IMR-90 (cell line): Measurements from ENCODE around the gene PLXNA4. TPM values are rescaled to one million over a fixed set of nuclear protein-coding genes. Genes with fewer than 3 reads are reported as not detected.

ENCODE experiments used
- ATAC-seq: fragments of 200-7000 bp; cut with Tn5 transposase; 2 replicates; pipeline ENCODE4 v1.9.1; 2020; ENCODE audit warnings: low read depth, mild to moderate bottlenecking, moderate library complexity
- BruUV-seq: library from RNA; stranded (reverse); fragments of 400-500 nt; replicated peaks from 2 replicates; lab custom pipeline; 2021; lab: Mats Ljungman, UMichigan
- CTCF ChIA-PET: fragments of 300-600 bp; formaldehyde crosslinking; extraction: SDS; loops from one replicate; lab custom pipeline; 2021; ENCODE audit warnings: antibody characterized with exemption; lab: Yijun Ruan, JAX
- POLR2A ChIA-PET: fragments of 300-600 bp; sonication (Branson Sonifier 250); formaldehyde crosslinking; loops from one replicate; lab custom pipeline; 2022; ENCODE audit warnings: antibody characterized with exemption; ENCODE audit not compliant: unreplicated experiment; lab: Charles Lee
- DNase-seq: peaks from one replicate; pipeline ENCODE4 v3.0.0; 2013
- H2AFZ ChIP-seq: replicated peaks from 2 replicates; pipeline ENCODE3; 2013; ENCODE audit warnings: low read length, mild to moderate bottlenecking; ENCODE audit not compliant: poor library complexity
- H2AK5ac ChIP-seq: 2 replicates; pipeline ENCODE4 v1.6.1; 2013; ENCODE audit warnings: low read depth, low read length, inconsistent platforms
- H2AK9ac ChIP-seq: replicated peaks from 2 replicates; pipeline ENCODE3; 2013; ENCODE audit warnings: mild to moderate bottlenecking, low read depth, low read length, moderate library complexity; ENCODE audit not compliant: poor library complexity
- H2BK120ac ChIP-seq: 2 replicates; pipeline ENCODE4 v1.6.1; 2013; ENCODE audit warnings: low read depth, low read length, inconsistent platforms
- H2BK15ac ChIP-seq: 3 replicates; pipeline ENCODE4 v1.6.1; 2013; ENCODE audit warnings: low read depth, low read length, inconsistent platforms
- H2BK20ac ChIP-seq: 2 replicates; pipeline ENCODE4 v1.6.1; 2013; ENCODE audit warnings: low read depth, mild to moderate bottlenecking, inconsistent platforms, low read length, moderate library complexity
- H2BK5ac ChIP-seq: 2 replicates; pipeline ENCODE4 v1.6.1; 2013; ENCODE audit warnings: mild to moderate bottlenecking, low read depth, low read length, inconsistent platforms; ENCODE audit not compliant: poor library complexity, severe bottlenecking
- H3K14ac ChIP-seq: replicated peaks from 2 replicates; pipeline ENCODE4 v1.6.1; 2013; ENCODE audit warnings: low read depth, low read length, inconsistent platforms
- H3K18ac ChIP-seq: 2 replicates; pipeline ENCODE4 v1.6.1; 2013; ENCODE audit warnings: low read depth, low read length, control low read depth
- H3K23ac ChIP-seq: 2 replicates; pipeline ENCODE4 v1.6.1; 2013; ENCODE audit warnings: low read depth, low read length, inconsistent platforms
- H3K27ac ChIP-seq: 2 replicates; pipeline ENCODE4 v1.5.1; 2013; ENCODE audit warnings: mild to moderate bottlenecking, control low read depth, low read length; ENCODE audit not compliant: insufficient read depth
- H3K27me3 ChIP-seq: 2 replicates; pipeline ENCODE4 v1.6.1; 2013; ENCODE audit warnings: low read length; ENCODE audit not compliant: control insufficient read depth, insufficient read depth
- H3K36me3 ChIP-seq: 2 replicates; pipeline ENCODE4 v1.6.1; 2013; ENCODE audit warnings: low read length, mixed read lengths; ENCODE audit not compliant: control insufficient read depth, insufficient read depth
- H3K4ac ChIP-seq: 2 replicates; pipeline ENCODE4 v1.6.1; 2013; ENCODE audit warnings: low read depth, low read length, inconsistent platforms
- H3K4me1 ChIP-seq: 2 replicates; pipeline ENCODE4 v1.6.1; 2013; ENCODE audit warnings: low read length, mixed read lengths; ENCODE audit not compliant: control insufficient read depth, insufficient read depth
- H3K4me2 ChIP-seq: 2 replicates; pipeline ENCODE4 v1.6.1; 2013; ENCODE audit warnings: low read depth, mild to moderate bottlenecking, control low read depth, low read length, moderate library complexity
- H3K4me3 ChIP-seq: 2 replicates; pipeline ENCODE4 v1.5.1; 2013; ENCODE audit warnings: low read depth, mild to moderate bottlenecking, control low read depth, low read length, moderate library complexity; ENCODE audit not compliant: insufficient read depth
- H3K56ac ChIP-seq: 2 replicates; pipeline ENCODE4 v1.6.1; 2013; ENCODE audit warnings: low read length, inconsistent platforms; ENCODE audit not compliant: insufficient read depth; ENCODE audit errors: extremely low read depth
- H3K79me1 ChIP-seq, 2 experiments: 2 replicates each; pipeline ENCODE4 v1.6.1; 2013; ENCODE audit warnings: low read length in 2 of 2, inconsistent platforms in 1 of 2, low read depth in 1 of 2
- H3K9ac ChIP-seq: 2 replicates; pipeline ENCODE4 v1.6.1; 2013; ENCODE audit warnings: low read depth, low read length, control low read depth
- H3K9me1 ChIP-seq: 2 replicates; pipeline ENCODE4 v1.6.1; 2013; ENCODE audit warnings: low read length, inconsistent platforms; ENCODE audit not compliant: insufficient read depth
- H3K9me3 ChIP-seq: 2 replicates; pipeline ENCODE4 v1.6.1; 2013; ENCODE audit warnings: low read length; ENCODE audit not compliant: control insufficient read depth, insufficient read depth
- H4K20me1 ChIP-seq: 2 replicates; pipeline ENCODE4 v1.6.1; 2013; ENCODE audit warnings: low read length, inconsistent platforms; ENCODE audit not compliant: insufficient read depth
- H4K5ac ChIP-seq: 2 replicates; pipeline ENCODE4 v1.6.1; 2013; ENCODE audit warnings: mild to moderate bottlenecking, low read depth, low read length, control low read depth
- H4K8ac ChIP-seq, 2 experiments: 2 replicates each; pipeline ENCODE4 v1.6.1; 2013; ENCODE audit warnings: low read depth in 2 of 2, low read length in 2 of 2, control low read depth in 1 of 2, inconsistent platforms in 1 of 2
- H4K91ac ChIP-seq: 2 replicates; pipeline ENCODE4 v1.6.1; 2013; ENCODE audit warnings: low read depth, low read length, inconsistent platforms; ENCODE audit not compliant: insufficient read depth
- BHLHE40 ChIP-seq: fragments of 150-350 bp; IDR thresholded peaks from 2 replicates; pipeline ENCODE4 v1.6.1; 2016; ENCODE audit warnings: mild to moderate bottlenecking, low read depth, low read length
- CEBPB ChIP-seq: IDR thresholded peaks from 2 replicates; pipeline ENCODE4 v1.6.1; 2012; ENCODE audit warnings: low read depth, low read length, improper control_type of control experiment
- CHD1 ChIP-seq: IDR thresholded peaks from 2 replicates; pipeline ENCODE4 v1.6.1; 2012; ENCODE audit warnings: low read depth, low read length, improper control_type of control experiment
- CTCF ChIP-seq: conservative IDR thresholded peaks from 2 replicates; pipeline ENCODE4 v1.5.1; 2012; ENCODE audit warnings: mild to moderate bottlenecking, low read depth, low read length, improper control_type of control experiment
- FOS ChIP-seq: fragments of 150-350 bp; IDR thresholded peaks from 2 replicates; pipeline ENCODE4 v1.6.1; 2016; ENCODE audit warnings: low read depth, low read length
- MAFK ChIP-seq: IDR thresholded peaks from 2 replicates; pipeline ENCODE4 v1.6.1; 2012; ENCODE audit warnings: low read depth, low read length, improper control_type of control experiment
- MAZ ChIP-seq: IDR thresholded peaks from 2 replicates; pipeline ENCODE4 v1.6.1; 2012; ENCODE audit warnings: low read depth, mild to moderate bottlenecking, low read length, improper control_type of control experiment, moderate library complexity, borderline replicate concordance
- MXI1 ChIP-seq: IDR thresholded peaks from 2 replicates; pipeline ENCODE4 v1.6.1; 2012; ENCODE audit warnings: low read depth, mild to moderate bottlenecking, low read length, moderate library complexity, borderline replicate concordance
- NFE2L2 ChIP-seq: fragments of 150-350 bp; IDR thresholded peaks from 2 replicates; pipeline ENCODE4 v1.6.1; 2016; ENCODE audit warnings: low read depth, mild to moderate bottlenecking, low read length
- POLR2A ChIP-seq: IDR thresholded peaks from 2 replicates; pipeline ENCODE4 v1.6.1; 2012; ENCODE audit warnings: mild to moderate bottlenecking, low read depth, low read length
- RAD21 ChIP-seq: IDR thresholded peaks from 2 replicates; pipeline ENCODE4 v1.6.1; 2012; ENCODE audit warnings: low read length, improper control_type of control experiment
- RCOR1 ChIP-seq: IDR thresholded peaks from 2 replicates; pipeline ENCODE4 v1.6.1; 2012; ENCODE audit warnings: mild to moderate bottlenecking, low read length, improper control_type of control experiment; ENCODE audit not compliant: insufficient replicate concordance
- RFX5 ChIP-seq: IDR thresholded peaks from 2 replicates; pipeline ENCODE4 v1.8.0; 2012; ENCODE audit warnings: low read depth, mild to moderate bottlenecking, low read length, moderate library complexity
- SMC3 ChIP-seq: fragments of 150-350 bp; IDR thresholded peaks from 2 replicates; pipeline ENCODE4 v1.6.1; 2016; ENCODE audit warnings: low read depth, mild to moderate bottlenecking, antibody characterized with exemption, low read length, moderate library complexity
- USF2 ChIP-seq: fragments of 150-350 bp; IDR thresholded peaks from 2 replicates; pipeline ENCODE4 v1.6.1; 2017; ENCODE audit warnings: mild to moderate bottlenecking, antibody characterized with exemption, low read length, low read depth
- WGBS, 2 experiments: methylation state at CpG; one replicate each; pipeline versions ENCODE4 v1.1.5 to v1.1.7; 2013; ENCODE audit warnings: missing lambda C conversion rate in 2 of 2; ENCODE audit not compliant: insufficient read length in 1 of 2; ENCODE audit errors: extremely low coverage in 2 of 2; 5-methylcytosine and 5-hydroxymethylcytosine counted together
- dilution Hi-C: fragments of 300-500 bp; cut with HindIII; formaldehyde crosslinking; loops from one replicate; pipeline ENCODE4 v1.14.3; 2018; ENCODE audit warnings: low sequenced_read_pairs; ENCODE audit not compliant: unreplicated experiment
- in situ Hi-C: fragments of 300-500 bp; cut with MboI; formaldehyde crosslinking; loops from 3 replicates; pipeline ENCODE4 v1.14.3; 2019; ENCODE audit warnings: low sequenced_read_pairs, inconsistent platforms, mixed read lengths
- intact Hi-C: fragments of 100-400 bp; cut with micrococcal nuclease; formaldehyde crosslinking; loops from 2 replicates; pipeline ENCODE4 v1.10.0; 2022
- polyA plus RNA-seq, 3 experiments: library from polyadenylated mRNA; depleted of rRNA; stranded (reverse); fragments of >200 nt; gene quantifications; 2 replicates each; pipeline ENCODE4 v1.2.3, GENCODE V29; 2012; ENCODE audit warnings: low replicate concordance in 1 of 3
- total RNA-seq: library from RNA; depleted of rRNA; stranded (reverse); fragments of >200 nt; gene quantifications from 2 replicates; pipeline ENCODE4 v1.2.3, GENCODE V29; 2012
- TF ChIP-seq, protein P1 (sequence below): fragments of 150-350 bp; IDR thresholded peaks from 2 replicates; pipeline ENCODE4 v1.6.1; 2016; ENCODE audit warnings: low read depth, mild to moderate bottlenecking, low read length, moderate library complexity, borderline replicate concordance

The PLXNA4 gene
- total and polyA plus RNA-seq, 2 of the 4 experiments (the other 2 are of a cell fraction) = under 0.01 TPM

- H3K27ac ChIP-seq = no peak overlapping the region
- H4K91ac ChIP-seq = no peak overlapping the region
- H4K8ac ChIP-seq = no peak overlapping the region
- BruUV-seq = no TSS peak
- no peak for ATAC-seq
- H3K36me3 ChIP-seq = no peaks in the 10 kb centered on the region
- WGBS, 2 experiments = no CpG with 5 or more reads among the region's 2 CpGs
- no peaks in the 10 kb centered on the region for H3K4me1 ChIP-seq
- POLR2A ChIA-PET = interaction anchor here (0.6 kb wide), 1 partner anchor 39 kb away, joined by 4 read pairs; no protein-coding TSS in a partner anchor
- no peaks in the 10 kb centered on the region for H4K20me1 ChIP-seq
- H3K14ac ChIP-seq = no peak overlapping the region
- no peak overlapping the region for H2AK9ac ChIP-seq
- H3K27me3 ChIP-seq = no peaks in the 10 kb centered on the region
- TF ChIP-seq USF2 = no peak
- no peak for TF ChIP-seq SMC3
- TF ChIP-seq, protein P1, sequence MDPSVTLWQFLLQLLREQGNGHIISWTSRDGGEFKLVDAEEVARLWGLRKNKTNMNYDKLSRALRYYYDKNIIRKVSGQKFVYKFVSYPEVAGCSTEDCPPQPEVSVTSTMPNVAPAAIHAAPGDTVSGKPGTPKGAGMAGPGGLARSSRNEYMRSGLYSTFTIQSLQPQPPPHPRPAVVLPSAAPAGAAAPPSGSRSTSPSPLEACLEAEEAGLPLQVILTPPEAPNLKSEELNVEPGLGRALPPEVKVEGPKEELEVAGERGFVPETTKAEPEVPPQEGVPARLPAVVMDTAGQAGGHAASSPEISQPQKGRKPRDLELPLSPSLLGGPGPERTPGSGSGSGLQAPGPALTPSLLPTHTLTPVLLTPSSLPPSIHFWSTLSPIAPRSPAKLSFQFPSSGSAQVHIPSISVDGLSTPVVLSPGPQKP = no peak
- TF ChIP-seq RFX5 = no peak
- no peak for TF ChIP-seq CEBPB
- no peak for TF ChIP-seq CTCF
- TF ChIP-seq MAZ = no peak
- no peak for TF ChIP-seq MAFK
- TF ChIP-seq BHLHE40 = no peak
- TF ChIP-seq NFE2L2 = no peak
- no peak for TF ChIP-seq MXI1
- no peak for TF ChIP-seq FOS
- no peak for TF ChIP-seq POLR2A
- TF ChIP-seq RCOR1 = no peak
- no peak for TF ChIP-seq RAD21
- TF ChIP-seq CHD1 = no peak
- H3K23ac ChIP-seq = no peak overlapping the region
- H2BK20ac ChIP-seq = no peak overlapping the region
- no peak overlapping the region for H3K4me2 ChIP-seq
- no peak for DNase-seq
- no peak overlapping the region for H3K4me3 ChIP-seq
- no peaks in the 10 kb centered on the region for H3K9me3 ChIP-seq
- H2BK5ac ChIP-seq = no peak overlapping the region
- H3K9me1 ChIP-seq = no peaks in the 10 kb centered on the region
- H4K5ac ChIP-seq = no peak overlapping the region
- H3K9ac ChIP-seq = no peak overlapping the region
- H2BK120ac ChIP-seq = no peak overlapping the region
- H2BK15ac ChIP-seq = no peak overlapping the region
- dilution Hi-C loops = no loop called here
- H2AK5ac ChIP-seq = no peak overlapping the region
- CTCF ChIA-PET = no interaction called here
- in situ Hi-C loops = no loop called here
- no peak overlapping the region for H3K18ac ChIP-seq
- H3K56ac ChIP-seq = no peak overlapping the region
- H2AFZ ChIP-seq = no peak overlapping the region
- intact Hi-C loops = no loop called here
- no peak overlapping the region for H3K4ac ChIP-seq
- H3K79me1 ChIP-seq = no peaks in the 10 kb centered on the region
These were observed 156.7 kb downstream of the PLXNA4 start for GRCh38 chr7:132419542-132419941.
